Forelimb muscle (tissue), 1 donor: ENCODE measurements around the gene LRRC4C. TPM values are rescaled to one million over a fixed set of nuclear protein-coding genes. Genes with fewer than 3 reads are reported as not detected.

ENCODE experiments used
- DNase-seq: peaks from one replicate; pipeline ENCODE4 v3.0.0-alpha.2; 2013; ENCODE audit warnings: low read depth
- polyA plus RNA-seq: library from polyadenylated mRNA; unstranded; fragments of 120-200 nt; gene quantifications from one replicate; pipeline ENCODE4 v1.2.1, GENCODE V29; 2013; ENCODE audit not compliant: insufficient read length

LRRC4C gene
- polyA plus RNA-seq, 1 donor = 1.6 TPM

- no peak for DNase-seq
Observed at GRCh38 chr11:41414771-41415440, 44.5 kb downstream of the LRRC4C start.

GRCh38 chr11:41413843-41414242 lies 45.6 kb downstream of the LRRC4C start:
- no peak for DNase-seq

GRCh38 chr11:41405812-41406211 lies 53.6 kb downstream of the LRRC4C start:
- DNase-seq = no peak

GRCh38 chr11:41404109-41404508 lies 55.3 kb downstream of the LRRC4C start:
- no peak for DNase-seq

- DNase-seq = no peak
Observed at GRCh38 chr11:41403458-41403857, 56.0 kb downstream of the LRRC4C start.

- DNase-seq = no peak
Observed at GRCh38 chr11:41400819-41401382, 58.6 kb downstream of the LRRC4C start.

GRCh38 chr11:41400124-41400523 lies 59.3 kb downstream of the LRRC4C start:
- DNase-seq = no peak

- DNase-seq = no peak
Observed at GRCh38 chr11:41399323-41399722, 60.1 kb downstream of the LRRC4C start.

- no peak for DNase-seq
Observed at GRCh38 chr11:41398175-41398574, 61.3 kb downstream of the LRRC4C start.

- no peak for DNase-seq
Observed at GRCh38 chr11:41394521-41395195, 64.8 kb downstream of the LRRC4C start.

- no peak for DNase-seq
Observed at GRCh38 chr11:41392596-41392995, 66.9 kb downstream of the LRRC4C start.

GRCh38 chr11:41389623-41390130 lies 69.8 kb downstream of the LRRC4C start:
- DNase-seq = no peak

GRCh38 chr11:41384329-41384728 lies 75.1 kb downstream of the LRRC4C start:
- DNase-seq = no peak

GRCh38 chr11:41383768-41384167 lies 75.7 kb downstream of the LRRC4C start:
- DNase-seq = no peak

- DNase-seq = no peak
Observed at GRCh38 chr11:41382927-41383326, 76.5 kb downstream of the LRRC4C start.

- no peak for DNase-seq
Observed at GRCh38 chr11:41379084-41379483, 80.4 kb downstream of the LRRC4C start.

GRCh38 chr11:41377709-41378394 lies 81.6 kb downstream of the LRRC4C start:
- no peak for DNase-seq

GRCh38 chr11:41351825-41352224 lies 107.6 kb downstream of the LRRC4C start:
- DNase-seq = no peak

GRCh38 chr11:41346042-41346441 lies 113.4 kb downstream of the LRRC4C start:
- DNase-seq = no peak

GRCh38 chr11:41334007-41334933 lies 125.2 kb downstream of the LRRC4C start:
- DNase-seq = no peak

GRCh38 chr11:41333357-41333756 lies 126.1 kb downstream of the LRRC4C start:
- DNase-seq = no peak
